Right lobe of liver (tissue), 4 donors: ENCODE data around the gene MUC5B.

ENCODE experiments used
- POLR2A ChIP-seq: fragments of 450-650 bp; IDR thresholded peaks from one replicate; pipeline ENCODE4 v1.6.1; 2017; ENCODE audit warnings: antibody characterized with exemption, mild to moderate bottlenecking
- TF ChIP-seq, protein P1 (sequence below), 4 donors: fragments of 200-600 bp in 3 of 4; fragments of 450-650 bp in 1 of 4; IDR thresholded peaks; one replicate each; pipeline versions ENCODE4 v1.5.1 to v1.8.0; 2016 to 2022; ENCODE audit warnings: antibody characterized with exemption in 4 of 4, mild to moderate bottlenecking in 2 of 4
- donor health status: DM: no; HTN: no; CAD: no.
- donor health status: DM: no; HTN: no; CAD: no.
- donor health status: DM: no; HTN: yes; CAD: no.

- TF ChIP-seq POLR2A = no peak
- TF ChIP-seq, protein P1, sequence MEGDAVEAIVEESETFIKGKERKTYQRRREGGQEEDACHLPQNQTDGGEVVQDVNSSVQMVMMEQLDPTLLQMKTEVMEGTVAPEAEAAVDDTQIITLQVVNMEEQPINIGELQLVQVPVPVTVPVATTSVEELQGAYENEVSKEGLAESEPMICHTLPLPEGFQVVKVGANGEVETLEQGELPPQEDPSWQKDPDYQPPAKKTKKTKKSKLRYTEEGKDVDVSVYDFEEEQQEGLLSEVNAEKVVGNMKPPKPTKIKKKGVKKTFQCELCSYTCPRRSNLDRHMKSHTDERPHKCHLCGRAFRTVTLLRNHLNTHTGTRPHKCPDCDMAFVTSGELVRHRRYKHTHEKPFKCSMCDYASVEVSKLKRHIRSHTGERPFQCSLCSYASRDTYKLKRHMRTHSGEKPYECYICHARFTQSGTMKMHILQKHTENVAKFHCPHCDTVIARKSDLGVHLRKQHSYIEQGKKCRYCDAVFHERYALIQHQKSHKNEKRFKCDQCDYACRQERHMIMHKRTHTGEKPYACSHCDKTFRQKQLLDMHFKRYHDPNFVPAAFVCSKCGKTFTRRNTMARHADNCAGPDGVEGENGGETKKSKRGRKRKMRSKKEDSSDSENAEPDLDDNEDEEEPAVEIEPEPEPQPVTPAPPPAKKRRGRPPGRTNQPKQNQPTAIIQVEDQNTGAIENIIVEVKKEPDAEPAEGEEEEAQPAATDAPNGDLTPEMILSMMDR (IDR thresholded peaks at IDR 0.05) = peak; percentile 51 to 70 (median 58)
Measured at GRCh38 chr11:1293619-1294015, 70.8 kb downstream of the MUC5B start.
